ENCODE data around the gene FNDC11. TPM values are rescaled to one million over a fixed set of nuclear protein-coding genes. Genes with fewer than 3 reads are reported as not detected.
A peak's percentile ranks its signal among the peaks of the same experiment; 100 is the strongest.

FNDC11 gene, protein sequence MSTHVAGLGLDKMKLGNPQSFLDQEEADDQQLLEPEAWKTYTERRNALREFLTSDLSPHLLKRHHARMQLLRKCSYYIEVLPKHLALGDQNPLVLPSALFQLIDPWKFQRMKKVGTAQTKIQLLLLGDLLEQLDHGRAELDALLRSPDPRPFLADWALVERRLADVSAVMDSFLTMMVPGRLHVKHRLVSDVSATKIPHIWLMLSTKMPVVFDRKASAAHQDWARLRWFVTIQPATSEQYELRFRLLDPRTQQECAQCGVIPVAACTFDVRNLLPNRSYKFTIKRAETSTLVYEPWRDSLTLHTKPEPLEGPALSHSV
- total RNA-seq = under 1 TPM; 0.19 to 0.75 (median 0.25) TPM
- 1.0 TPM for total RNA-seq (2013)

GRCh38 chr20:63553933-63554290 lies at the start of gene FNDC11:
Gene FNDC11, plus strand, starts transcription at chr20:63554159. Its CDS starts 1,505 bp downstream, at chr20:63555664.
- WGBS (ENCODE audit: insufficient coverage) = 2% methylated on average over 34 of the region's 34 CpGs
- intact Hi-C loops (cut with micrococcal nuclease) = loop anchor here (5.0 kb wide), 1 partner anchor 83 kb away; no protein-coding TSS in a partner anchor
- Mint-ChIP-seq H3K4me1 (peaks cover 0 to 21% of the 10 kb centered on the region in 2 donors), H3K36me3 (no peaks in the 10 kb centered on the region), H3K27me3 (ENCODE audit: low read depth in 2 of 2) (peaks cover 0 to 3% of the 10 kb centered on the region in 2 donors), H3K9me3 (no peaks in the 10 kb centered on the region), H3K27ac (peak within 1 kb of the TSS; percentile 31 to 83), H3K4me3 (peak within 1 kb of the TSS; percentile 47)
- no peaks in the 10 kb centered on the region for H3K9me3 ChIP-seq (ENCODE audit: control insufficient read depth, insufficient read depth, low read length)
- H3K27ac ChIP-seq (ENCODE audit: low read length) = peak within 1 kb of the TSS; percentile 70
- DNase-seq = peak in 1 of 2 donors; percentile 41
- peaks cover 26% of the 10 kb centered on the region for H3K4me1 ChIP-seq (ENCODE audit: control insufficient read depth, insufficient read depth, low read length)
- peak within 1 kb of the TSS; percentile 37 for H3K4me3 ChIP-seq (ENCODE audit: low read length)
- H3K36me3 ChIP-seq (ENCODE audit: control insufficient read depth, insufficient read depth, low read length) = no peaks in the 10 kb centered on the region
- peaks cover 2% of the 10 kb centered on the region for H3K27me3 ChIP-seq (ENCODE audit: control insufficient read depth, insufficient read depth, low read length)
- no peak for TF ChIP-seq CTCF (IDR thresholded peaks at IDR 0.05)
- ATAC-seq = peak; percentile 15 to 21 (median 15)

DNA sequence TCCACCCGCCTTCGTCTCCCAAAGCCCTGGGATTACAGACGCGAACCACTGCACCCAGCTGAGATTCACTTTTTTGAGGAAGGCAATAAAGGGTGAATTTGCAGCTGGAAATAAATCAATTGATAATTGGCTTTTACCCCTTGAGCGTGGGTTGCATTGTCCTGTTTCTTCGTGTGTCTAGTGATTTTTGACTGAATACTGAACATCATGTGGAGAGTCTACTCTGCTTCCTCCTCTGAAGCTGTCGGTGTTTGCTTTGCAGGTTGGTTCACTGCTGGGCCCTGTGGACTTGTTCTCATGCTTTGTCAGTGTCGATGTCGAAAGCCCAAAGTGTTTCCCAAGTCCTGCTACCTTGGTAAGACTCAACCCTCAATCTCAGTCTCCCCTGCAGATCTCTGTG lies 49.3 kb upstream of the FNDC11 start:
- H3K36me3 Mint-ChIP-seq = no peaks in the 10 kb centered on the region
- Histone ChIP-seq H3K36me3 (ENCODE audit: control insufficient read depth, insufficient read depth, low read length) (no peaks in the 10 kb centered on the region), H3K9me3 (ENCODE audit: control insufficient read depth, insufficient read depth, low read length) (peaks cover 3% of the 10 kb centered on the region), H3K27ac (ENCODE audit: low read length) (no peak overlapping the region), H3K4me1 (ENCODE audit: control insufficient read depth, insufficient read depth, low read length) (peaks cover 2% of the 10 kb centered on the region), H3K4me3 (ENCODE audit: low read length) (no peak overlapping the region), H3K27me3 (ENCODE audit: control insufficient read depth, insufficient read depth, low read length) (peaks cover 10% of the 10 kb centered on the region)
- ATAC-seq (no peak), DNase-seq (no peak)
- WGBS (ENCODE audit: insufficient coverage) = 88% methylated on average over 9 of the region's 9 CpGs
- H3K27me3 Mint-ChIP-seq (ENCODE audit: low read depth in 2 of 2) = peaks cover 13 to 17% of the 10 kb centered on the region in 2 donors
- no peaks in the 10 kb centered on the region for H3K9me3 Mint-ChIP-seq
- intact Hi-C loops (cut with micrococcal nuclease) = no loop called here
- no peak for TF ChIP-seq CTCF (IDR thresholded peaks at IDR 0.05)
- no peak overlapping the region for H3K27ac Mint-ChIP-seq
- H3K4me1 Mint-ChIP-seq = no peaks in the 10 kb centered on the region
- no peak overlapping the region for H3K4me3 Mint-ChIP-seq

DNA sequence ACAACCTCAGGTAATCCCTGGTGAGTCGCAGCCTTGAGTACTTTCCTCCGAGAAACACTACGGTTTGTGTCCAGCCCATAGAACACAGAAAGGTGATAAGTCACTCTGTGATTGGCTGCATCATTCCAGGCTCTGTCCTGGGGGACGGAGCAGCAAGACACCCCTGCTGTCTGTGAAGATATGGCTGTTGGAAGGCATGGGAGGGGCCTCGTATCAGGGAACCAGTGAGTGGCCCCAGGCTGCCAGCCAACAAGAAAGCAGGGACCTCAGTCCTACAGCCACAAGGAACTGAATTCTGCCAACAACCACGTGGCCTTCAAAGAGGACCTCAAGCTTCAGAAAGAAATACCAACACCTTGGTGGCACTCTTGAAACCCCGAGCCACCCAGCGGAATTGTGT lies 48.7 kb upstream of the FNDC11 start:
- no peak overlapping the region for H3K4me3 ChIP-seq (ENCODE audit: low read length)
- H3K36me3 Mint-ChIP-seq = no peaks in the 10 kb centered on the region
- intact Hi-C loops (cut with micrococcal nuclease) = no loop called here

More for the DNA sequence above, 48.7 kb upstream of the FNDC11 start:
- no peaks in the 10 kb centered on the region for H3K4me1 ChIP-seq (ENCODE audit: control insufficient read depth, insufficient read depth, low read length)
- DNase-seq (no peak), ATAC-seq (no peak)
- peaks cover 15 to 23% of the 10 kb centered on the region in 2 donors for H3K27me3 Mint-ChIP-seq (ENCODE audit: low read depth in 2 of 2)
- WGBS (ENCODE audit: insufficient coverage) = 78% methylated on average over 8 of the region's 8 CpGs
- no peaks in the 10 kb centered on the region for H3K9me3 Mint-ChIP-seq
- peaks cover 3% of the 10 kb centered on the region for H3K9me3 ChIP-seq (ENCODE audit: control insufficient read depth, insufficient read depth, low read length)
- H3K36me3 ChIP-seq (ENCODE audit: control insufficient read depth, insufficient read depth, low read length) = no peaks in the 10 kb centered on the region
- no peak overlapping the region for H3K4me3 Mint-ChIP-seq
- H3K27me3 ChIP-seq (ENCODE audit: control insufficient read depth, insufficient read depth, low read length) = peaks cover 4% of the 10 kb centered on the region
- H3K27ac Mint-ChIP-seq = no peak overlapping the region
- TF ChIP-seq CTCF (IDR thresholded peaks at IDR 0.05) = no peak
- H3K27ac ChIP-seq (ENCODE audit: low read length) = no peak overlapping the region
- H3K4me1 Mint-ChIP-seq = no peaks in the 10 kb centered on the region
